Activated T-cell treated with anti-CD3 and anti-CD28 coated beads, Interleukin-2, amount 50 U/mL, for 72 hours (primary cell): Measurements from ENCODE around the gene COTL1. TPM values are rescaled to one million over a fixed set of nuclear protein-coding genes. Genes with fewer than 3 reads are reported as not detected.
"Not testable (repeated sequence)": the region's sequence is repeated elsewhere in the genome, so short reads cannot be mapped to it uniquely, and the experiment has no call there.

ENCODE experiments used
- ATAC-seq, 2 donors: fragments of 150-1000 bp; cut with Tn5 transposase; replicated peaks in 1 of 2; 2 replicates each; pipeline ENCODE4 v1.10.0; 2021; ENCODE audit warnings: moderate library complexity in 2 of 2, mild to moderate bottlenecking in 1 of 2
- DNase-seq, 2 donors: peaks; one replicate each; pipeline ENCODE4 v3.0.0; 2021 to 2022; ENCODE audit warnings: mixed read lengths in 1 of 2
- H3K27ac Mint-ChIP-seq: one replicate; pipeline ENCODE4 v1.8.0; 2022; ENCODE audit warnings: mild to moderate bottlenecking, moderate library complexity, mixed read lengths
- H3K27me3 Mint-ChIP-seq: one replicate; pipeline ENCODE4 v1.8.0; 2022; ENCODE audit warnings: low read depth, mixed read lengths
- H3K36me3 Mint-ChIP-seq, 2 donors: one replicate each; pipeline ENCODE4 v1.8.0; 2022; ENCODE audit warnings: mixed read lengths in 2 of 2, mild to moderate bottlenecking in 1 of 2; ENCODE audit not compliant: insufficient read depth in 2 of 2
- H3K4me1 Mint-ChIP-seq: one replicate; pipeline ENCODE4 v1.8.0; 2022; ENCODE audit warnings: low read depth, mixed read lengths
- H3K4me3 Mint-ChIP-seq, 2 donors: one replicate each; pipeline ENCODE4 v1.8.0; 2022; ENCODE audit warnings: mild to moderate bottlenecking in 2 of 2, mixed read lengths in 2 of 2, moderate library complexity in 2 of 2
- H3K9me3 Mint-ChIP-seq, 2 donors: one replicate each; pipeline ENCODE4 v1.8.0; 2022; ENCODE audit warnings: mixed read lengths in 2 of 2
- total RNA-seq, 2 donors: library from RNA; stranded (reverse); gene quantifications; one replicate each; pipeline ENCODE4 v1.2.3, GENCODE V29; 2022

The COTL1 gene
- total RNA-seq, 2 donors from 2014 or later = 353 to 529 TPM

DNA sequence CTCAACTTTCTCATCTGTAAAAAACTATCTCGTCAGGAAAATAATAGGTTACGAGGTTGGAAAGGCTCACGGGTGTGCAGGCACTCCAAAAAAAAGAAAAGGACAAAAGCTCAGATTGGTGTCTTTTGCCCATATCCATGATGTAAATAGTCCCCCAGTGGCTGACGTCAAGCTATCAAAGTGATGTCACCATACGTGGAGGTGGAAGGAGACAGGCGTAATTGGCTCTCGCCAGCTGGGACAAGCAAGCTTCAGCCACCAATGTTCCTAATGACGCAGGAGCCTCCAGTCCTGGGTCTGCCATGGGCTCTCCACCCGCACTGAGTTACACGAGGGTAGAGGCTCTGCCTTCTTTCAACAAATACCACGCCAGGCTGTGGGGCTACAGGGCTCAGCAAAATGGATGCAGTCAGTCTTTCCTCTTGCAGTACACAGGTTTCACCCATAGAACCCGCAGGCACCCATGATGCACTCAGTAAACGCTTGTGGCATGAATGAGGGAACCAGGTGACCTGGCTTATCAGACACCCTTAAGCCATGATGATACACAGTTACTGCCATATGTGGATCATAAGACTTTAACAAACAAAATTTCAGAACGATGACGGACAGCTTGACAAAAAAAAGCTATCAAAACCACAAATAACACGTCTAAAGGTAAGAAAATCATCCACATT is 50.5 kb downstream of the COTL1 start:
- Mint-ChIP-seq H3K27me3 (no peaks in the 10 kb centered on the region), H3K9me3 (peaks cover 2 to 4% of the 10 kb centered on the region in 2 donors), H3K36me3 (peaks cover 21 to 61% of the 10 kb centered on the region in 2 donors), H3K27ac (peak overlapping the region; percentile 50), H3K4me3 (no peak overlapping the region), H3K4me1 (peaks cover 19% of the 10 kb centered on the region)
- ATAC-seq (peak in 1 of 2 donors; percentile 41), DNase-seq (no peak)

DNA sequence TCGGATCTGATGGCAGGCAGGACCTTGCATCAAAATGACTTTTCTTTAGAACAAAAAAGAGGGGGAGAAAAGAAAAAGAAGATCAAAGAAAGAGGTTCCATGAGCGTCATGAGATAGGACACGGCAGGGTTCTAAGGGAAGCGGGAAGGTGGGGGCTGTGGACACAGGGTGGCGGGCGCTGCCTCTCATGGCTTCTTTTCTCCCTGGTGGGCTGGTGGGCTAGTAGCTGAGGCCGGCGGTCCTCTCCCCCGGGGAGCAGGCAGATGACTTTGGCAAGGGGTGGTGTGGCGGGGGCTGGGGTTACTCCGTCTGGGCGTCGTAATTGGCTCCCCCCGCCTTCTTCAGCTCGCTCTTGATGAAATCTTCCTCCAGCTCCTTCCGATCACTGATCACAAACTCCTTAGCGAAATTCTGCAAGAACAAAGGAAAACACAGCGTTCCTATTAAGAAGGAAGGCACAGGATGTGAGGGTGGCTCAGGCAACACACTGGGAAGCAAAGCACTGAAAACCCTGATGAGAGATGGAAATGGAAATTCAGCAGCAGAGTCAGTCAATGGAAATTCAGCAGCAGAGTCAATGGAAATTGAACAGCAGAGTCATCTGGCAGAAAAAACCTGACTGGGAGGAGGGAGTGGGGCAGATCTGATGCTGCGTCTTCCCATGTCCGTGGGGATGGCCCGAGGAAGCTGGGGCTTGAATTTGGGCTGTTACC is 51.2 kb downstream of the COTL1 start:
- DNase-seq (no peak), ATAC-seq (no peak)
- Mint-ChIP-seq H3K27ac (peak overlapping the region; percentile 6), H3K27me3 (no peaks in the 10 kb centered on the region), H3K9me3 (peaks cover 2 to 3% of the 10 kb centered on the region in 2 donors), H3K36me3 (peaks cover 17 to 54% of the 10 kb centered on the region in 2 donors), H3K4me3 (no peak overlapping the region), H3K4me1 (peaks cover 18% of the 10 kb centered on the region)

DNA sequence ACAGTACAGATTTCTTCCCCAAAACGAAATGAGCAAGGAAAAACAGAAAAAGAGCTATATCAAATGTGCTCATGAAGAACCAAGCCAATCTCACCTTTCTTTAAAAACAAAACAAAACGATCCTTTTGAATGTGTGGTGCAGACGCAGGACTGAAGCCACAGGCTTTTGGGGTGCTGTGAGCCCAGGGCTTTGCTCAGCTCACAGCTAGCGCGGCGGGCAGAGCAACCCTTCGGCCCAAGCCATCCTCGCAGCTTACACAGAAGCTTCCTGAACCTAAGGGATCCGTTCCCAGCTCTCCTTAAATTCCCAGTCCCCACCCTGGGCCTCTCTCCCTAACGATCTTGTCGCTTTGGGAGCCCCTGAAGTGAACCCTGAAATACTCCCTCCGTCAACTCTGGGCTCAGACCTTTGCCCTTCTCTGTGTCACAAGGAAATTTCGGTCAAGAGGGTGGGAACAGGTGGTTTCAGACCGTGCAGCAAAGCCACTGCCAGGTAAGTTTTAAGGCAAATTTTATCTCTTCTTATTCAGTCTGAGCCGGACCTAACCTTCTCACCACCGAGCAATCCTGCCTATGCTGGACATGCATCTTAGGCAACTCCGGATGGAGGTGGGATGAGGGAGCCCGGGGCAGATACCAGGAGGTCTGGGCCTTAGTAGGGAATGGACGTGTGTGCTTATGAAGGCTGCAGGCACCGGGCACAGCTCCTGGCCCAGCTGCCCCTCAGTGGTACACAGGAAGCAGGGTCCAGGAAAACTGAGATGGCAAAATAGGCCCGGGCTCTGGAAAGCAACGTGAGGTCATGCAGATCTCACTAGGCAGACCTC is 52.0 kb downstream of the COTL1 start:
- Mint-ChIP-seq H3K4me3 (no peak overlapping the region), H3K36me3 (peaks cover 14 to 47% of the 10 kb centered on the region in 2 donors), H3K4me1 (peaks cover 18% of the 10 kb centered on the region), H3K9me3 (peaks cover 0 to 3% of the 10 kb centered on the region in 2 donors), H3K27ac (peak overlapping the region; percentile 24), H3K27me3 (no peaks in the 10 kb centered on the region)
- ATAC-seq = no peak
- no peak for DNase-seq

DNA sequence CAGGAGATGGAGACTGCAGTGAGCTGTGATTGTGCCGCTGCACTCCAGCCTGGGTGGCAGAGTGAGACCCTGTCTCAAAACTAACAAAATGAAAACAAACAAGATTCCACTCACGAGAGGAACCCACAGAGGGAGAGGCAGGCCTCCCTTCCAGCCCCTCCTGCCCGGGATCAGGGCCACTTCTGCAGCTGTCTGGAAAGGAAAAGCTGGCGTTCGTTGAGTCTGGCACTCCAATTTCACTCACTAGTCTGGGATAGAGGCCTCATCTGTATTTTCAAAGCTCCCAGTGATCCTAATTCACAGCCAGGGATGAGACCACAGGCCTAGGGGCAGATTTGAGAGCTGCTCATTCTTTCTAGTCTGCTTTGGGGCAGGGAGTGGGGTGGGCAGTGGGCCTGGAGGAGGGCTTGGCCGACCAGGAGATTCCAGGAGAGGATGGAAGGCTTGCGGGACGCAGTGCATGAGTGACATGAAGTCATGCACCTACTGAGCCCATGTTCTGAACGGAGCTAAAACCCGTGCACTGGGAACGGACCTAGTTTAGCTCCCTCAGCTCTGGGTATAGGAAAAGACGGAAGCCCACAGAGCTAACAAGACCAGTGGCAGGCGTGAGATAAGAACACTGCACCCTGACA is 54.0 kb downstream of the COTL1 start:
- H3K4me3 Mint-ChIP-seq = no peak overlapping the region

DNA sequence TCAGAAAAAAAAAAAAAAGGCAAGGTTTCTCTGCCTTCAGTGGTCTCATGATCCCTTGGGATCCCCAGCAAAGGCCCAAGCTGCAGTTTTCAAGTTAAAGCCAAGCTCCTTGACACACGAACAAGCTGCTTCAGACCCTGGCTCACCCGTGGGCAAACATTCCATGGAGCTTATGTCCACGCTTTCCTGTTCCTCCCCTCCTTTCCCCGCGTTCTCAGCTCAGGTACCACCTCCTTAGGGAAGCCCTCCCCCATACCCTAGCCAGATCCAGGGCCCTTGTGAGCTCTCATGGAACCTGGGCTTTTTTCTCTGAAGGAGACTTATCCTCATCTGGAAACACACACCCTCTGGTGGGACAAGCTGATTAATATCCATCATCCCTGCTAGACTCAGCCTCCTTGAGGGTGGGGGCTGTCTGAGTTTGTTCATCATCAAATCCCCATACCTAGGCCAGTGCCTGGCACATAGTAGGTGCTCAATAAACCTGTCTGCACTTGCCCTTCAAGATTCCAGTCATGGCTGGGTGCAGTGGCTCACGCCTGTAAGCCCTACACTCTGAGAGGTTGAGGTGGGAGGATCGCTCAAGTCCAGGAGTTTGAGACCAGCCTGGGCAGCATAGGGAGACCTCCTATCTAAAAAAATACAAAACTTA is 54.7 kb downstream of the COTL1 start:
- no peak for DNase-seq
- H3K4me3 Mint-ChIP-seq = no peak overlapping the region
- ATAC-seq = no peak
- H3K9me3 Mint-ChIP-seq = no peaks in the 10 kb centered on the region
- H3K4me1 Mint-ChIP-seq = peaks cover 15% of the 10 kb centered on the region
- no peaks in the 10 kb centered on the region for H3K27me3 Mint-ChIP-seq
- no peak overlapping the region for H3K27ac Mint-ChIP-seq
- peaks cover 4 to 24% of the 10 kb centered on the region in 2 donors for H3K36me3 Mint-ChIP-seq

More for the DNA sequence above, 54.0 kb downstream of the COTL1 start:
- ATAC-seq = no peak
- Mint-ChIP-seq H3K9me3 (no peaks in the 10 kb centered on the region), H3K4me1 (peaks cover 21% of the 10 kb centered on the region), H3K27ac (no peak overlapping the region), H3K36me3 (peaks cover 6 to 29% of the 10 kb centered on the region in 2 donors), H3K27me3 (no peaks in the 10 kb centered on the region)
- DNase-seq = no peak

DNA sequence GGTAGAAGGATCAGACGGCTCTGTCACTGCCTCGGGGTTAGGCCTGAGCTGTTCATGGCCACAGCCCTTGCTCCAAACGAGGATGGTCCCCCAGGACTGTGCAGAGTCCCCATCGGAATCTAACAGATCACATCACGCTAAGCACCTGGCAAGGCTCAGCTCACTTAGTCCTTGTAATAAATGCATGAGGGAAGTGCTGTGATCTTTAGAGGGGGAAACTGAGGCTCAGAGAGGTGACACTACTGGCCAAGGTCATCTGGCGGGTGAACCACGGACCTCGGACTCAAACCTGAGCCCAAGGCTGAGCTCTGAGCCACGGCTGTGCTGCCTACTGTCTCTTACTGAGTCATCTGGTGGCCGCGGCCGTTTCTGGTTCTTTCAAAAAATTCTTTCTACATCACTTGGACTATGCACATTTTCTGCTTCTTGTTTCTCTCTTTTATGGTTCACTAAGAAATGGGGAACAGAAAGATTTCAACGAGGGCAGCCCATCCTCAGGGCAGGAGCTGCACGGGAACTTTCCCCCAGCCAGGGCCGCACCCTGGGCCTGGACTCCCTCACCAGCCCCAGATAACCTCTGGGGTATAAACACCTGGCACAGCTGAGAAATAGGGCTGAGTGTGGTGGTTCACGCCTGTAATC is 55.6 kb downstream of the COTL1 start:
- no peaks in the 10 kb centered on the region for H3K9me3 Mint-ChIP-seq
- H3K27ac Mint-ChIP-seq = no peak overlapping the region
- H3K4me1 Mint-ChIP-seq = peaks cover 12% of the 10 kb centered on the region
- no peak overlapping the region for H3K4me3 Mint-ChIP-seq
- DNase-seq (no peak), ATAC-seq (no peak)
- H3K36me3 Mint-ChIP-seq = peaks cover 2 to 17% of the 10 kb centered on the region in 2 donors
- no peaks in the 10 kb centered on the region for H3K27me3 Mint-ChIP-seq

DNA sequence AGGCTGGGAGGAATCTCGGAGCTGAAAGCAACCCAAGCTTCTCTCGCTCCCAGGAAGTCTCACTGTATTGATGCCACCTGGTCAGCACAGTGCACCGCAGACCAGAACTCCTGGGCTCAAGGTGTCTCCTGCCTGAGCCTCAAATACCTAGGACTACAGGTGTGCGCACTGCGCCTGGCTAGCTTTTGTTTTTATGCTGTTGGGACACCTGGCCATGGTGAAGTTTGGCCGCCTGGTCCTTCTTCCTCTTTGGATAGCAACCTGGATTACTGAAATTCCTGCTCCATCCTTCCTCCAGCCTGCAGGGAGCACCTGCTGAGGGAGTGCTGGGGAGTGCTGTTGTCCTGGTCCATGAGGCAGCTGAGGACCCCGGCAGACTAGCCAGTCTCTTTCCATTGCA is 56.6 kb downstream of the COTL1 start:
- H3K4me3 Mint-ChIP-seq = no peak overlapping the region
- H3K4me1 Mint-ChIP-seq = peaks cover 13% of the 10 kb centered on the region
- H3K27ac Mint-ChIP-seq = no peak overlapping the region
- H3K27me3 Mint-ChIP-seq = no peaks in the 10 kb centered on the region
- H3K36me3 Mint-ChIP-seq = peaks cover 2 to 15% of the 10 kb centered on the region in 2 donors
- DNase-seq (no peak), ATAC-seq (no peak)
- no peaks in the 10 kb centered on the region for H3K9me3 Mint-ChIP-seq

DNA sequence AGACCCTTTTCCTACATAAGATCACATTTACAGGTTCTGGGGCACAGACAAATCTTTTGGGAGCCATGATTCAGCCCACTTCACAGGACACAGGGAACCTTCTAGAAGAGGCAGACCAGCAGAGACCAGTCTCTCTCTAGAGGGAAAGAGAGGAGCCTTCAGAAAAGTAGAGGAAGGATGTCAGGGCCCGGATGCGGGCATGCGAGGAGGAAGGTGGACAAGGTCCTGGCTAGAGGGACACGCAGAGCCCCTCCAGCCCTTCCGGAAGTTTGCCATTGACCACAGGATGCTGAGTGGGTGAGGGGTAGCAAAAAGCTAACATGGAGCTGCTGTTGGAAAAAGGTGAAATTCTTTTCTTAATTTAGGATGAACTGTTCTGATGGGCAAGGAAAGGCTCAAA is 57.6 kb downstream of the COTL1 start:
- DNase-seq = no peak
- Mint-ChIP-seq H3K4me3 (no peak overlapping the region), H3K9me3 (no peaks in the 10 kb centered on the region), H3K27me3 (no peaks in the 10 kb centered on the region), H3K27ac (no peak overlapping the region), H3K36me3 (peaks cover 0 to 5% of the 10 kb centered on the region in 2 donors), H3K4me1 (peaks cover 21% of the 10 kb centered on the region)
- no peak for ATAC-seq

DNA sequence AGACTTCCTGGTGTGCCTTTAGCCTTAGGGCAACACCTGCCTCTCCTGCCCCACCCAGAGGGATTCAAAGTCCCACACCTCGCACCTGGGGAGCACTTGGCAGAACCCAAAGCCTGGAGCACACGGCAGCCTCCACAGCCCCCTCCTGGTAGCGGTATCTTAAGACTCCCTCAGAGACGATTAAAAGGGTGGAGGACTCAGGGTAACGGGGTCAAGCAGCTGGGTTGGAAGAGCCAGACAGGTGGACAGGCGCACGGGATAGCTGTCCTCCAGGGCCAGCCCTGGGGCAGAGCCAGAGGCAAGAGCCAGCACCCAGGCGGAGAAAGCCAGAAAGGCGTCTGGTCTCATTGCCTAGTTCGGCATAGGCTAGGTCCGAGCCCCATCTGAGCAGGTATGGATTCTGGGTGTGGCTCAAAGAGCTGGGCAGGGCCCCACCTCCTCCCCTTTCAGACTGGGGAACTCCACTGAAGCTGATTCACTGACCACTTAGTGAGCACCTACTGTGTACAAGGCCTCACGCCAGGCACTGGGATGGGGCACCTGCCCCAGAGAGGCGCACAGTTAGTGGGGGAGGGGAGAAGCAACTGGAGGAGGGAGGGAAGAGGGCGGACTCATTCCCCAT is 58.5 kb downstream of the COTL1 start:
- Mint-ChIP-seq H3K4me3 (no peak overlapping the region), H3K9me3 (no peaks in the 10 kb centered on the region), H3K36me3 (peaks cover 0 to 4% of the 10 kb centered on the region in 2 donors), H3K27ac (no peak overlapping the region), H3K27me3 (no peaks in the 10 kb centered on the region), H3K4me1 (peaks cover 29% of the 10 kb centered on the region)
- peak; percentile 27 to 32 for ATAC-seq
- no peak for DNase-seq

DNA sequence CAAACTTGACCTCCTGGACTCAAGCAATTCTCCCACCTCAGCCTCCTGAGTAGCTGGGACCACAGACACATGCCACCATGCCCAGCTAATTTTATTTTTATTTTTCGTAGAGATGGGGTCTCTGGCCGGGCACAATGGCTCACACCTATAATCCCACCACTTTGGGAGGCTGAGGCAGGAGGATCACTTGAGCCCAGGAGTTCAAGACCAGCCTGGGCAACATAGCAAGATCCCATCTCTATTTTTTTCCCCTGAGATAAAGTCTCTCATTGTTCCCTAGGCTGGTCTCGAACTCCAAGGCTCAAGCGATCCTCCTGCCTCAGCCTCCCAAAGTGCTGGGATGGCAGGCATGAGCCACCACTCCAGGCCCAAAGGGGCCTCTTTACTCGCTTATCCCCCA is 59.0 kb downstream of the COTL1 start:
- not testable (repeated sequence) for H3K4me3 Mint-ChIP-seq, H3K9me3 Mint-ChIP-seq, DNase-seq, H3K27ac Mint-ChIP-seq, H3K36me3 Mint-ChIP-seq, ATAC-seq, H3K27me3 Mint-ChIP-seq
- peaks cover 34% of the 10 kb centered on the region for H3K4me1 Mint-ChIP-seq

DNA sequence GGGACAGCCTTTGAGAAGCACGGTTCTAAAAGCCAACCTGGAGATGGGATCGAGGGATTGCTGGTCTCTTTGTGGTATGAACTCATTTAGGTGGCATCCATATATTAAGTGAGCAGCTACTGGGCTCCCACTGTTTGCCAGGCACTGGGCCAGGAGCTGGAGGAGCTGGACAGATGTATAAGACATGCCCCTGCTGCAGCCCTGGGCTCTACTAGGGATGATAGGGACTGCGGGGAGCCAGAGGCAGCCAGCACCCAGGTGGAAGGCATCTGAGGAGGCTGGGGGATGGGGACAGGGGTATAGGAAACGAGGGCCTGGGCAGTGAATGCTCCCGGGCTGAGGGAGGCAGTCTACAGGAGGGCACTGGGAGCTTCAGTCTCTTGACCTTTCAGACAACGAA is 60.4 kb downstream of the COTL1 start:
- no peaks in the 10 kb centered on the region for H3K27me3 Mint-ChIP-seq
- H3K27ac Mint-ChIP-seq = no peak overlapping the region
- no peak overlapping the region for H3K4me3 Mint-ChIP-seq
- DNase-seq = no peak
- H3K9me3 Mint-ChIP-seq = no peaks in the 10 kb centered on the region
- ATAC-seq = no peak
- no peaks in the 10 kb centered on the region for H3K36me3 Mint-ChIP-seq
- peaks cover 47% of the 10 kb centered on the region for H3K4me1 Mint-ChIP-seq

DNA sequence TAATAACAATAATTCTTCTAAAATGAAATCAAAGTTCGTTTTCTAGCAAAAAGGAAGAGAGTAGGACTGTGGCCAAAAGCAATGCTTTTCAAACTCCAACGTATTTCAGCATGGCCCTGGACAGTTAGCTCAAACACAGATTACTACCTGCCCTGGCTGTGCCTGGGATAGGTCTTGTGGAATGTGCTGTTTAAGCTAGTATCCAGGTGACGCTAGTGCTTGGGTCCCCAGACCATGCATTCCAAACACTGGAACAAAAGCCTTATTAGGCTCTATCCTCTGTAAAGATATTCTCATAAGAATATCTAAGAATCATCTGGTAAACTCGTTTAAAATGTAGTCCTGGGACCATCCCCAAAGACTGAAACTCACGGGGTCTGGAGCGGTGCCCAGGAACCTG is 60.8 kb downstream of the COTL1 start:
- Mint-ChIP-seq H3K9me3 (no peaks in the 10 kb centered on the region), H3K36me3 (peaks cover 0 to 4% of the 10 kb centered on the region in 2 donors), H3K27ac (no peak overlapping the region), H3K4me3 (no peak overlapping the region), H3K4me1 (peaks cover 51% of the 10 kb centered on the region), H3K27me3 (no peaks in the 10 kb centered on the region)
- ATAC-seq = no peak
- DNase-seq = no peak
